Large intestine (tissue), 3 donors: Measurements from ENCODE around the gene RBM26. TPM values are rescaled to one million over a fixed set of nuclear protein-coding genes. Genes with fewer than 3 reads are reported as not detected.

Experiments
- DNase-seq, 2 donors: peaks; one replicate each; pipeline versions ENCODE4 v3.0.0 to v3.0.0-alpha.2; 2013
- H3K27ac ChIP-seq: one replicate; pipeline ENCODE4 v1.5.1; 2013; ENCODE audit warnings: low read length
- H3K27me3 ChIP-seq: 2 replicates; pipeline ENCODE4 v1.6.1; 2013; ENCODE audit warnings: low read length; ENCODE audit not compliant: control insufficient read depth, insufficient read depth
- H3K36me3 ChIP-seq: 2 replicates; pipeline ENCODE4 v1.6.1; 2013; ENCODE audit warnings: low read length; ENCODE audit not compliant: control insufficient read depth, insufficient read depth
- H3K4me1 ChIP-seq: one replicate; pipeline ENCODE4 v1.6.1; 2013; ENCODE audit warnings: low read length; ENCODE audit not compliant: control insufficient read depth, insufficient read depth
- H3K4me3 ChIP-seq: one replicate; pipeline ENCODE4 v1.5.1; 2013; ENCODE audit warnings: low read length
- H3K9me3 ChIP-seq: one replicate; pipeline ENCODE4 v1.6.1; 2013; ENCODE audit warnings: mild to moderate bottlenecking, low read depth, low read length, moderate library complexity; ENCODE audit not compliant: control insufficient read depth
- WGBS: methylation state at CpG from one replicate; pipeline ENCODE4 v1.1.5; 2013; ENCODE audit warnings: low lambda C conversion rate; ENCODE audit not compliant: insufficient coverage; 5-methylcytosine and 5-hydroxymethylcytosine counted together
- polyA plus RNA-seq: library from polyadenylated mRNA; unstranded; fragments of 120-200 nt; gene quantifications from one replicate; pipeline ENCODE4 v1.2.1, GENCODE V29; 2013

The RBM26 gene
- polyA plus RNA-seq, 1 donor, result 57.9 TPM

- WGBS, result no CpG with 5 or more reads among the region's 4 CpGs
- H3K9me3 ChIP-seq, result no peaks in the 10 kb centered on the region
- H3K4me3 ChIP-seq, result no peak overlapping the region
- peaks cover 4% of the 10 kb centered on the region for H3K36me3 ChIP-seq
- no peaks in the 10 kb centered on the region for H3K4me1 ChIP-seq
- no peak overlapping the region for H3K27ac ChIP-seq
- no peaks in the 10 kb centered on the region for H3K27me3 ChIP-seq
- DNase-seq, result no peak
Observed at GRCh38 chr13:79387853-79388252, 18.2 kb downstream of the RBM26 start.

DNA sequence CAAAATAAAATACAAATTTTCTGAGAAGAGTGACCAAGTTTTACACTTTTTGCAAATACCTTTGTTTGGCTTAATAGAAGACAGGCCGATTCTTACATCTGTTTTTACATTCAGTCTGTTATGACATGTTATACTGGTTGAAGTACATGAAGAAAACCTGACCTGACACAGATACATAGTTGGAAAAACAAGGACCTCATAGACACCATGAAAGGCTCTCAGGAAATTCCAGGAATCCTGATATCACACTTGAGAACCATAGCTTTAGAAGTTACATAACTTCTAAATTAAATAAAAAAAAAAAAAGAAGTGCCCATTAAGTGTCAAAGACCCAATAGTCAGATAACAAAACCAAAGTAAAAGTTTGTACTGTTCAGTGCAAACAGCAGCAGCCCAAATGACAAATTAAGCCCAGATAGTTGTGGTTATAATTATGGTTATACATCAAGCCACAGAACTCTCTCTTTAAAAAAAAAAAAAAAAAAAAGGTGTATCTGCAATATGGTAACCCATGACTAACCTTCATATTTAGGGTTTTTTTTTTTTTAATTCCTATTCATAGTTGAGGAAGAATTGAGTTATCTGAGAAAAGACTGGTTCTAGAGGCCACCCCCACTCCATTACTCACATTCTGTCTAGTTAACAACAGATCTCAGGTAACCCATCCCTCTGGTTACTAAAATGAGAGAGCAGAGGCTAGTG lies 19.8 kb downstream of the RBM26 start:
- H3K27me3 ChIP-seq, result no peaks in the 10 kb centered on the region
- H3K4me3 ChIP-seq, result no peak overlapping the region
- no CpG with 5 or more reads among the region's 1 CpG for WGBS
- H3K4me1 ChIP-seq, result peaks cover 9% of the 10 kb centered on the region
- no peaks in the 10 kb centered on the region for H3K9me3 ChIP-seq
- H3K27ac ChIP-seq, result no peak overlapping the region
- no peak for DNase-seq
- peaks cover 4% of the 10 kb centered on the region for H3K36me3 ChIP-seq

DNA sequence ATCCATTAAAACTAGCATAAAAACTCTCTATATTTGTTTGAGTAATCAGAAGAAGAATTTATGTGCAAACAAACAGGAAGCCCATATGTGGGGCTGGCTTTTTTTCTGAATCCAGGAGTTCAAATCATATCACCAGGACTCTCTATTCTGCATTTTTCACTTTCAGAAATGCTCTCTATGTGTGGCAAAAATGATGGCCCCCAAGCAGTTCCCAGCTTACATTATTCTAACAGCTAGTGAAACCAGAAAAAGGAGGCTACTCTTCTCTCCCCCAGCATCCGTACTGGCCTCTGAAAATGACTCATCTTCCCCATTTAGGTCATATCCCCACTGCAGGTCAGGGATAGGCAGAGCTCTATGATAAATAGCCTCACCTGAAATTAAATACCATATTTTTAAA lies 20.4 kb downstream of the RBM26 start:
- H3K36me3 ChIP-seq, result peaks cover 4% of the 10 kb centered on the region
- no CpG with 5 or more reads among the region's 1 CpG for WGBS
- H3K9me3 ChIP-seq, result no peaks in the 10 kb centered on the region
- DNase-seq, result no peak
- H3K27ac ChIP-seq, result no peak overlapping the region
- H3K4me1 ChIP-seq, result peaks cover 9% of the 10 kb centered on the region
- H3K4me3 ChIP-seq, result no peak overlapping the region
- H3K27me3 ChIP-seq, result no peaks in the 10 kb centered on the region

DNA sequence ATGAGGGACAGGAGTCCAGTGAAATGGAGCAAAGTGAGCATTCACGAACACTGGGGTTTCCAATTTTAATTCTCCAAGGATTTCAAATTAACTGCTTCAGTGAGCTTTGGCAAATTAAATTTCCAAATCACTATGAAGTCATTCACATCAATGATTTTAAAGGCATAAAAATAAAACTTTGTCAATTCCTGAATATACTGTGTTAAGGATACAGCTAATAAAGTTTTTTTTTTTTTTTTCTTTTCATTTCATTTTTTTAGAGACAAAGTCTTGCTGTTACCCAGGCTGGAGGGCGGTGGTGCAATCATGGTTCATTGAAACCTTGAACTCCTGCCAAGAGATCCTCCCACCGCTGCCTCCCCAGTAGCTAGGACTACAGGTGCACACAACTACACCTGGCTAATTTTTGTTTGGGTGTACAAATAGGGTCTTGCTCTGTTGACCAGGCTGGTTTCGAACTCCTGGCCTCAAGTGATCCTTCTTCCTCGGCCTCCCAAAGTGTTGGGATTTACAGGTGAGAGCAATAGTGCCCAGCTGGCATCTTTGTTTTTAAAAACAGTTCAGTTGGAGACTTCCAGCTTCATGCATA lies 21.9 kb downstream of the RBM26 start:
- no peak for DNase-seq
- WGBS, result no CpG with 5 or more reads among the region's 5 CpGs
- Histone ChIP-seq H3K36me3 (peaks cover 4% of the 10 kb centered on the region), H3K4me3 (no peak overlapping the region), H3K27ac (no peak overlapping the region), H3K4me1 (peaks cover 9% of the 10 kb centered on the region), H3K9me3 (no peaks in the 10 kb centered on the region), H3K27me3 (no peaks in the 10 kb centered on the region)

GRCh38 chr13:79382545-79383275 lies 23.3 kb downstream of the RBM26 start:
- Histone ChIP-seq H3K27ac (no peak overlapping the region), H3K9me3 (no peaks in the 10 kb centered on the region), H3K4me1 (peaks cover 9% of the 10 kb centered on the region), H3K4me3 (no peak overlapping the region), H3K36me3 (peaks cover 7% of the 10 kb centered on the region), H3K27me3 (no peaks in the 10 kb centered on the region)
- WGBS, result 40% methylated on average over 1 of the region's 1 CpG
- no peak for DNase-seq

DNA sequence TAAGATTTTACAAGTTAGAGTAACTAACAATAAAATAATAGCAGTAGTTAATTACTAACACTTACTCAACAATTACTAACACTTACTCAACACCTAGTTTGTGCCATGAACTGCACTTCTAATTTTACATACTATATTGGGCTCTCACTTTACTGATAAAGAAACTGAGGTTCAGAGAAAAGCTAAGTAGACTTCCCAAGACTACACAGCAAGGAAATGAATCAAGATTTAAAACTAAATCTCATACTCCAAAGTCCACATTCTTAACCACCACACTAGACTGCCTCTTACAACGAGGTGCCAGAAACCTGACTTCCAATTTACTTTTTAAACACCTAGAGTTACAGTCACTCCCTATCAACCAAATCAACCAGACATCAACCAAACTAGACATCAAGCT lies 25.1 kb downstream of the RBM26 start:
- Histone ChIP-seq H3K36me3 (peaks cover 19% of the 10 kb centered on the region), H3K4me3 (no peak overlapping the region), H3K4me1 (peaks cover 17% of the 10 kb centered on the region), H3K9me3 (no peaks in the 10 kb centered on the region), H3K27ac (peak overlapping the region; percentile 52), H3K27me3 (no peaks in the 10 kb centered on the region)
- peak in 1 of 2 donors; percentile 60 for DNase-seq
- WGBS, result no CpG with 5 or more reads among the region's 1 CpG

- H3K9me3 ChIP-seq, result no peaks in the 10 kb centered on the region
- 89% methylated on average over 1 of the region's 5 CpGs for WGBS
- H3K27me3 ChIP-seq, result no peaks in the 10 kb centered on the region
- no peak overlapping the region for H3K27ac ChIP-seq
- no peak for DNase-seq
- H3K4me3 ChIP-seq, result no peak overlapping the region
- H3K4me1 ChIP-seq, result peaks cover 17% of the 10 kb centered on the region
- peaks cover 28% of the 10 kb centered on the region for H3K36me3 ChIP-seq
Observed at GRCh38 chr13:79379274-79379673, 26.8 kb downstream of the RBM26 start.

DNA sequence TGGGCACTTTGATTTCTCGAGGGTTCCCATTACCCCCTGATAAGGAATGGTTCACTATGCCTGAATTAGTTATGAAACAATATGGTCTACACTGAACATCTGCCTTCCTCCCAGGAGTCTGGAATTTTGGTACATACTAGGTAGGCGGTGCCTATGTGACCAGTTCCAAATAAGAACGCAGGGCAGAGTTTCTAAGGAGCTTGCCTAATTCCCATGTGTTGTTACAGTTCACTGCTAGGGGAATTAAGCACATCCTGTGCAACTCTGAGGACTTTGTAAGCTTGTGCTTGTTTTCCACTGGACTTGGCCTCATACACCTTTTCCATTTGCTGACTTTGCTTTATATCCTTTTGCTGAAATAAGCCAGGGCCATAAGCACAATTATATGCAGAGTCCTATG lies 29.2 kb downstream of the RBM26 start:
- 80% methylated on average over 1 of the region's 3 CpGs for WGBS
- Histone ChIP-seq H3K27me3 (no peaks in the 10 kb centered on the region), H3K36me3 (peaks cover 28% of the 10 kb centered on the region), H3K9me3 (no peaks in the 10 kb centered on the region), H3K27ac (peak overlapping the region; percentile 76), H3K4me3 (no peak overlapping the region), H3K4me1 (peaks cover 13% of the 10 kb centered on the region)
- DNase-seq, result peak; percentile 40 to 77

- Histone ChIP-seq H3K4me1 (peaks cover 8% of the 10 kb centered on the region), H3K9me3 (no peaks in the 10 kb centered on the region), H3K4me3 (no peak overlapping the region), H3K27me3 (no peaks in the 10 kb centered on the region), H3K36me3 (peaks cover 44% of the 10 kb centered on the region), H3K27ac (no peak overlapping the region)
- no peak for DNase-seq
- WGBS, result 88% methylated on average over 3 of the region's 6 CpGs
Observed at GRCh38 chr13:79374578-79374977, 31.5 kb downstream of the RBM26 start.

GRCh38 chr13:79373916-79374315 lies 32.1 kb downstream of the RBM26 start:
- peaks cover 8% of the 10 kb centered on the region for H3K4me1 ChIP-seq
- WGBS, result no CpG with 5 or more reads among the region's 4 CpGs
- no peaks in the 10 kb centered on the region for H3K9me3 ChIP-seq
- no peaks in the 10 kb centered on the region for H3K27me3 ChIP-seq
- no peak overlapping the region for H3K27ac ChIP-seq
- peaks cover 44% of the 10 kb centered on the region for H3K36me3 ChIP-seq
- DNase-seq, result no peak
- no peak overlapping the region for H3K4me3 ChIP-seq
